ENCODE data around the gene COX20.

The COX20 gene

GRCh38 chr1:244804841-244805240 is 30.6 kb upstream of the COX20 start:
- TF ChIP-seq, protein P1, sequence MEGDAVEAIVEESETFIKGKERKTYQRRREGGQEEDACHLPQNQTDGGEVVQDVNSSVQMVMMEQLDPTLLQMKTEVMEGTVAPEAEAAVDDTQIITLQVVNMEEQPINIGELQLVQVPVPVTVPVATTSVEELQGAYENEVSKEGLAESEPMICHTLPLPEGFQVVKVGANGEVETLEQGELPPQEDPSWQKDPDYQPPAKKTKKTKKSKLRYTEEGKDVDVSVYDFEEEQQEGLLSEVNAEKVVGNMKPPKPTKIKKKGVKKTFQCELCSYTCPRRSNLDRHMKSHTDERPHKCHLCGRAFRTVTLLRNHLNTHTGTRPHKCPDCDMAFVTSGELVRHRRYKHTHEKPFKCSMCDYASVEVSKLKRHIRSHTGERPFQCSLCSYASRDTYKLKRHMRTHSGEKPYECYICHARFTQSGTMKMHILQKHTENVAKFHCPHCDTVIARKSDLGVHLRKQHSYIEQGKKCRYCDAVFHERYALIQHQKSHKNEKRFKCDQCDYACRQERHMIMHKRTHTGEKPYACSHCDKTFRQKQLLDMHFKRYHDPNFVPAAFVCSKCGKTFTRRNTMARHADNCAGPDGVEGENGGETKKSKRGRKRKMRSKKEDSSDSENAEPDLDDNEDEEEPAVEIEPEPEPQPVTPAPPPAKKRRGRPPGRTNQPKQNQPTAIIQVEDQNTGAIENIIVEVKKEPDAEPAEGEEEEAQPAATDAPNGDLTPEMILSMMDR (IDR thresholded peaks at IDR 0.05; ENCODE audit: borderline replicate concordance, insufficient read depth, low read depth, low read length): no peak
- no peak overlapping the region for H3K4me3 ChIP-seq (ENCODE audit: low read depth, low read length)

DNA sequence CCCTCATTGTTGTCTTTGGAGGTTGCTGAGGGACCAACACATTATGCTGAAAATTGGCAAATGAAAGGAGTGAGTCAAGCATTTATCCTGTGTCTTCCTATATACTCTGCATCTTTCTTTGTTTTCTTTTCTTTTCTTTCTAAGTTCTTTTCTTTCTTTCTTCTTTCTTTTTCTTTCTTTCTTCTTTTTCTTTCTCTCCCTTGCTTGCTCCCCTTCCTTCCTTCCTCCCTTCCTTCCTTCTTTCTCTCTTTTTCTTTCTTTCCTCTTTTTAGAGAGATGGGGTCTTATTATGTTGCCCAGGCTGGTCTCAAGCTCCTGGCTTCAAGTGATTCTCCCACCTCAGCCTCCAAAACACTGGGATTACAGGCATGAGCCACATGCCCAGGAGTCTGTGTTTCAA is 28.3 kb upstream of the COX20 start:
- TF ChIP-seq, protein P1 (IDR thresholded peaks at IDR 0.05; ENCODE audit: borderline replicate concordance, insufficient read depth, low read depth, low read length): no peak
- no peak overlapping the region for H3K4me3 ChIP-seq (ENCODE audit: low read depth, low read length)

DNA sequence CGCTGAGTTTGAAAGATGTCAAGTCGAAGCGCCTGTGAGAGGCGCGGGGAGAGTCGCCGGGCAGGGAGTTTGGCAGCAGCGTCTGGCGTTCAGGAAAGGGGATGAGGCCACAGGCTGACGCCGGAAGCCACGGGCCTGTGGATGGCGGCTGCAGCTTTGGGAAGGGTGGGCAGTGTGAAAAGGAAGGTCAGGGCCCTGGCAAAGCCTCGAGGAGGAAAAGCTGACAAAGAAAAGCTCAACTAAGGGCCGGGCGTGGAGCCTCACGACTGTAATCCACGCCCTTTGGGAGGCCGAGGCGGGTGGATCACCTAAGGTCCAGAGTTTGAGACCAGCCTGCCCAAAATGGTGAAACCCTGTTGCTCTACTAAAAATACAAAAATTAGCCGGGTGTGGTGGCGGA is 25.2 kb upstream of the COX20 start:
- no peak overlapping the region for H3K4me3 ChIP-seq (ENCODE audit: low read depth, low read length)
- TF ChIP-seq, protein P1 (IDR thresholded peaks at IDR 0.05; ENCODE audit: borderline replicate concordance, insufficient read depth, low read depth, low read length): no peak

GRCh38 chr1:244813327-244813726 is 22.1 kb upstream of the COX20 start:
- no peak overlapping the region for H3K4me3 ChIP-seq (ENCODE audit: low read depth, low read length)
- TF ChIP-seq, protein P1 (IDR thresholded peaks at IDR 0.05; ENCODE audit: borderline replicate concordance, insufficient read depth, low read depth, low read length): no peak

DNA sequence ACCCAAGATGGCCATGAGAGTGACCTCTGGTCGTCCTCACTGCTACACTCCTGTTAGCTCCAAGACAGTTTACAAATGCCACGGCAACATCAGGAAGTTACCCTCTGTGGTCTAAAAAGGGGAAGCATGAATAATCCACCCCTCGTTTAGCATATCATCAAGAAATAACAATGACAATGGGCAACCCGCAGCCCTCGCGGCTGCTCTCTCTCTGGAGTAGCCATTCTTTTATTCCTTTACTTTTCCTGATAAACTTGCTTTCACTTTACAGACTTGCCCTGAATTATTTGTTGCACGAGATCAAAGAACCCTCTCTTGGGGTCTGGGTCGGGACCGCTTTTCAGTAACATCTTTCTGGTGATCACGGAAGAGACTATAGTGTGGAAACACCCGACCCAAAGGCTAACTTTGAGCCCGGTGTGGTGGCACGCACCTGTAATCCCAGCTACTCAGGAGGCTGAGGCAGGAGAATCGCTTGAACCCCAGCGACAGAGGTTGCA is 19.8 kb upstream of the COX20 start:
- TF ChIP-seq, protein P1 (IDR thresholded peaks at IDR 0.05; ENCODE audit: borderline replicate concordance, insufficient read depth, low read depth, low read length): no peak
- H3K4me3 ChIP-seq (ENCODE audit: low read depth, low read length): no peak overlapping the region

GRCh38 chr1:244817415-244817894 is 18.0 kb upstream of the COX20 start:
- TF ChIP-seq, protein P1 (IDR thresholded peaks at IDR 0.05; ENCODE audit: borderline replicate concordance, insufficient read depth, low read depth, low read length): no peak
- no peak overlapping the region for H3K4me3 ChIP-seq (ENCODE audit: low read depth, low read length)

DNA sequence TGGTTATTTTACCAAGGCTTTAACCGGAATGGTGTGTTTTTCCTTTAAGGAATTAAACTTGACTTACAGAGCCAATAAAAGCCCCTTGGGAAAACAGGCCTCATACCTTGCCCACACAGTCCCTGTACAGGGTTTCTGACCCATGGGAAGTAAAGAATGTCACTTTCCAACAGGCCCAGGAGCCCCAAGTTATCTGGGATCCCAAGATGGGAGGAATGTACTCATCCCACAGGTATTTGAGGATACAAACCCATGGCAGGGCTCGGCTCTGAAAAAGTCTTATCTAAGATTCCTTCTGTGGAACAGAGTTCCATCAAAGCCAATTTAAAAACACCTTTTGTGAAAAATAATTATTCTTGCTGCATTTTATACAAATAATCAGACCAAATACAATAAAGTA is 15.3 kb upstream of the COX20 start:
- TF ChIP-seq, protein P1 (IDR thresholded peaks at IDR 0.05; ENCODE audit: borderline replicate concordance, insufficient read depth, low read depth, low read length): no peak
- H3K4me3 ChIP-seq (ENCODE audit: low read depth, low read length): no peak overlapping the region
